PC-3 (cell line): Measurements from ENCODE around the gene CFAP44.

ENCODE experiments used
- EZH2 ChIP-seq: fragments of 300-600 bp; sonication (generic); IDR thresholded peaks from one replicate; pipeline ENCODE4 v1.6.1; 2017; ENCODE audit warnings: antibody characterized with exemption, mild to moderate bottlenecking, low read length; ENCODE audit not compliant: unreplicated experiment
- TF ChIP-seq, protein P1 (sequence below): fragments of 300-600 bp; sonication (generic); conservative IDR thresholded peaks from 2 replicates; pipeline ENCODE4 v1.5.1; 2017; ENCODE audit warnings: antibody characterized with exemption, low read depth, mild to moderate bottlenecking, low read length

DNA sequence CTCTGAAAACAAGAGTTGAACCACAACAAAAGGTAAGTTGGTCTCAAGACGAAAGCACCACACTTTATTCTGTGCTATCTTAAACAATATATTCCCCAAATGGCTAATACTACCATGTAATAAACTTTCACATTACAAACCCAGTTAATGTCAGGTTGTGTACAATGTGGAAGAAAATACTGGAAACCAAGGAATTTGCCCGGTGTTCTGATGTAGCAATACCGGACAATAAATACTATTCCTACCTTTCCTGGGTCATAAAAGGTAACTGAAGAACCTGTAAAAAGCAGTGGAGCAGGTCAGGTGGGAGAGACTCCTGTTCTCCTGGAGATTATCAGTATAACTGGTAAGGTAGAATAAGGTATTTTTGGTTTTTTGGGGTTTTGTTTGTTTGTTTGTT is 3.9 kb downstream of the CFAP44 start:
- TF ChIP-seq, protein P1, sequence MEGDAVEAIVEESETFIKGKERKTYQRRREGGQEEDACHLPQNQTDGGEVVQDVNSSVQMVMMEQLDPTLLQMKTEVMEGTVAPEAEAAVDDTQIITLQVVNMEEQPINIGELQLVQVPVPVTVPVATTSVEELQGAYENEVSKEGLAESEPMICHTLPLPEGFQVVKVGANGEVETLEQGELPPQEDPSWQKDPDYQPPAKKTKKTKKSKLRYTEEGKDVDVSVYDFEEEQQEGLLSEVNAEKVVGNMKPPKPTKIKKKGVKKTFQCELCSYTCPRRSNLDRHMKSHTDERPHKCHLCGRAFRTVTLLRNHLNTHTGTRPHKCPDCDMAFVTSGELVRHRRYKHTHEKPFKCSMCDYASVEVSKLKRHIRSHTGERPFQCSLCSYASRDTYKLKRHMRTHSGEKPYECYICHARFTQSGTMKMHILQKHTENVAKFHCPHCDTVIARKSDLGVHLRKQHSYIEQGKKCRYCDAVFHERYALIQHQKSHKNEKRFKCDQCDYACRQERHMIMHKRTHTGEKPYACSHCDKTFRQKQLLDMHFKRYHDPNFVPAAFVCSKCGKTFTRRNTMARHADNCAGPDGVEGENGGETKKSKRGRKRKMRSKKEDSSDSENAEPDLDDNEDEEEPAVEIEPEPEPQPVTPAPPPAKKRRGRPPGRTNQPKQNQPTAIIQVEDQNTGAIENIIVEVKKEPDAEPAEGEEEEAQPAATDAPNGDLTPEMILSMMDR: no peak
- no peak for TF ChIP-seq EZH2
